ENCODE measurements around the gene UBA1. TPM values are rescaled to one million over a fixed set of nuclear protein-coding genes. Genes with fewer than 3 reads are reported as not detected.

Gene UBA1
- total and polyA plus RNA-seq, 2 of the 13 experiments (the other 11 are each of a cell fraction or from before 2014, with no cell fraction given): 93.3 to 129 TPM

DNA sequence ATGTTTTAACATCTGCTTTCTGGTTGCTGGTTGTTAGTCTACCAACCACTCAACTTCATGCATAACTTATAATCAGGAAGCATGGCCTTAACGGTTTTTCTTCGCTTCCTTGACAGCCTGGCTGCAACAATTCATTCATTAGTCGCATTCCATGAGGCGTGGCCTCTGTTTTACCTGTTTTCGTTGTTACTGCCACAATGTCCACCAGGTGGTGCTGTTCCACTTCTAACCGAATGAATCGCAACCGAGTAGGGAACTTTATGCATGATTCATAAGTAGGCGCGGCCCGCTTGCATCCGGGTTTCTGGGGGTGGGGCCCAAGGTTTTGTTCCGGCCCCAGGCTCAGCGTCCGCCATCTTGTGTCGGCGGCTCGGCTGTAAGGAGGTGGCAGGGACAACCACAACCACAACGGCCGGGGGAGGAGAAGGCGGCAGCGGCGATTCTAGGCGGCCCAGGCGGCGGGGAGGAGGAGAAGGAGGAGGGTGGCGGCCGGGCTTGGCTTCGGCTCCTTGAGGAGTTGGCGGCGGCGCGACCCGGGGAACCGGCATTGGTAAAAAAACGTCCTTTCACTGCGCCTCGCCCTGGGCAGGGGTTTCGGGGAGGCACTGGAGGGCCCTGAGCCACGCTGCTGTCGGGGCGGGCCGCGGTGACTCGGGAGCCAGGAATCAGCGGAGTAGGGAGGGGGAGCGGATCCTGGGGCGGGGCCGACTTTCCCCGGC is at the start of gene UBA1 (continued):
- TF ChIP-seq, protein P1, sequence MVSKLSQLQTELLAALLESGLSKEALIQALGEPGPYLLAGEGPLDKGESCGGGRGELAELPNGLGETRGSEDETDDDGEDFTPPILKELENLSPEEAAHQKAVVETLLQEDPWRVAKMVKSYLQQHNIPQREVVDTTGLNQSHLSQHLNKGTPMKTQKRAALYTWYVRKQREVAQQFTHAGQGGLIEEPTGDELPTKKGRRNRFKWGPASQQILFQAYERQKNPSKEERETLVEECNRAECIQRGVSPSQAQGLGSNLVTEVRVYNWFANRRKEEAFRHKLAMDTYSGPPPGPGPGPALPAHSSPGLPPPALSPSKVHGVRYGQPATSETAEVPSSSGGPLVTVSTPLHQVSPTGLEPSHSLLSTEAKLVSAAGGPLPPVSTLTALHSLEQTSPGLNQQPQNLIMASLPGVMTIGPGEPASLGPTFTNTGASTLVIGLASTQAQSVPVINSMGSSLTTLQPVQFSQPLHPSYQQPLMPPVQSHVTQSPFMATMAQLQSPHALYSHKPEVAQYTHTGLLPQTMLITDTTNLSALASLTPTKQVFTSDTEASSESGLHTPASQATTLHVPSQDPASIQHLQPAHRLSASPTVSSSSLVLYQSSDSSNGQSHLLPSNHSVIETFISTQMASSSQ (IDR thresholded peaks at IDR 0.05; ENCODE audit: low read depth): no peak
- TF ChIP-seq, protein P1 (CRISPR knock-in tag; IDR thresholded peaks at IDR 0.05; ENCODE audit: borderline replicate concordance): no peak; the same call in 1 of the 2 replicates
- TF ChIP-seq CHD2 (IDR thresholded peaks at IDR 0.05; ENCODE audit: low read depth, low read length) (no peak), ZSCAN31 (CRISPR knock-in tag; IDR thresholded peaks at IDR 0.05; ENCODE audit: low read depth) (no peak), MAFG (CRISPR knock-in tag; IDR thresholded peaks at IDR 0.05) (no peak), CAMTA2 (CRISPR knock-in tag; IDR thresholded peaks at IDR 0.05; ENCODE audit: borderline replicate concordance) (no peak), FOXP1 (IDR thresholded peaks at IDR 0.05) (no peak), FOXP1 (CRISPR knock-in tag; IDR thresholded peaks at IDR 0.05) (no peak), ZFP36L1 (CRISPR knock-in tag; IDR thresholded peaks at IDR 0.05) (no peak), ZZZ3 (CRISPR knock-in tag; IDR thresholded peaks at IDR 0.05; ENCODE audit: borderline replicate concordance) (no peak), ZNF3 (CRISPR knock-in tag; IDR thresholded peaks at IDR 0.05) (no peak), SMC3 (IDR thresholded peaks at IDR 0.05; ENCODE audit: low read length) (peak; percentile 86), FOSL1 (CRISPR knock-in tag; IDR thresholded peaks at IDR 0.05; ENCODE audit: borderline replicate concordance) (no peak)
- TF ChIP-seq, protein P2, sequence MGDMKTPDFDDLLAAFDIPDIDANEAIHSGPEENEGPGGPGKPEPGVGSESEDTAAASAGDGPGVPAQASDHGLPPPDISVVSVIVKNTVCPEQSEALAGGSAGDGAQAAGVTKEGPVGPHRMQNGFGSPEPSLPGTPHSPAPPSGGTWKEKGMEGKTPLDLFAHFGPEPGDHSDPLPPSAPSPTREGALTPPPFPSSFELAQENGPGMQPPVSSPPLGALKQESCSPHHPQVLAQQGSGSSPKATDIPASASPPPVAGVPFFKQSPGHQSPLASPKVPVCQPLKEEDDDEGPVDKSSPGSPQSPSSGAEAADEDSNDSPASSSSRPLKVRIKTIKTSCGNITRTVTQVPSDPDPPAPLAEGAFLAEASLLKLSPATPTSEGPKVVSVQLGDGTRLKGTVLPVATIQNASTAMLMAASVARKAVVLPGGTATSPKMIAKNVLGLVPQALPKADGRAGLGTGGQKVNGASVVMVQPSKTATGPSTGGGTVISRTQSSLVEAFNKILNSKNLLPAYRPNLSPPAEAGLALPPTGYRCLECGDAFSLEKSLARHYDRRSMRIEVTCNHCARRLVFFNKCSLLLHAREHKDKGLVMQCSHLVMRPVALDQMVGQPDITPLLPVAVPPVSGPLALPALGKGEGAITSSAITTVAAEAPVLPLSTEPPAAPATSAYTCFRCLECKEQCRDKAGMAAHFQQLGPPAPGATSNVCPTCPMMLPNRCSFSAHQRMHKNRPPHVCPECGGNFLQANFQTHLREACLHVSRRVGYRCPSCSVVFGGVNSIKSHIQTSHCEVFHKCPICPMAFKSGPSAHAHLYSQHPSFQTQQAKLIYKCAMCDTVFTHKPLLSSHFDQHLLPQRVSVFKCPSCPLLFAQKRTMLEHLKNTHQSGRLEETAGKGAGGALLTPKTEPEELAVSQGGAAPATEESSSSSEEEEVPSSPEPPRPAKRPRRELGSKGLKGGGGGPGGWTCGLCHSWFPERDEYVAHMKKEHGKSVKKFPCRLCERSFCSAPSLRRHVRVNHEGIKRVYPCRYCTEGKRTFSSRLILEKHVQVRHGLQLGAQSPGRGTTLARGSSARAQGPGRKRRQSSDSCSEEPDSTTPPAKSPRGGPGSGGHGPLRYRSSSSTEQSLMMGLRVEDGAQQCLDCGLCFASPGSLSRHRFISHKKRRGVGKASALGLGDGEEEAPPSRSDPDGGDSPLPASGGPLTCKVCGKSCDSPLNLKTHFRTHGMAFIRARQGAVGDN (CRISPR knock-in tag; IDR thresholded peaks at IDR 0.05): peak; percentile 76
- TF ChIP-seq, protein P3, sequence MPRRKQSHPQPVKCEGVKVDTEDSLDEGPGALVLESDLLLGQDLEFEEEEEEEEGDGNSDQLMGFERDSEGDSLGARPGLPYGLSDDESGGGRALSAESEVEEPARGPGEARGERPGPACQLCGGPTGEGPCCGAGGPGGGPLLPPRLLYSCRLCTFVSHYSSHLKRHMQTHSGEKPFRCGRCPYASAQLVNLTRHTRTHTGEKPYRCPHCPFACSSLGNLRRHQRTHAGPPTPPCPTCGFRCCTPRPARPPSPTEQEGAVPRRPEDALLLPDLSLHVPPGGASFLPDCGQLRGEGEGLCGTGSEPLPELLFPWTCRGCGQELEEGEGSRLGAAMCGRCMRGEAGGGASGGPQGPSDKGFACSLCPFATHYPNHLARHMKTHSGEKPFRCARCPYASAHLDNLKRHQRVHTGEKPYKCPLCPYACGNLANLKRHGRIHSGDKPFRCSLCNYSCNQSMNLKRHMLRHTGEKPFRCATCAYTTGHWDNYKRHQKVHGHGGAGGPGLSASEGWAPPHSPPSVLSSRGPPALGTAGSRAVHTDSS (CRISPR knock-in tag; conservative IDR thresholded peaks at IDR 0.05): no peak
- TF ChIP-seq, protein P4, sequence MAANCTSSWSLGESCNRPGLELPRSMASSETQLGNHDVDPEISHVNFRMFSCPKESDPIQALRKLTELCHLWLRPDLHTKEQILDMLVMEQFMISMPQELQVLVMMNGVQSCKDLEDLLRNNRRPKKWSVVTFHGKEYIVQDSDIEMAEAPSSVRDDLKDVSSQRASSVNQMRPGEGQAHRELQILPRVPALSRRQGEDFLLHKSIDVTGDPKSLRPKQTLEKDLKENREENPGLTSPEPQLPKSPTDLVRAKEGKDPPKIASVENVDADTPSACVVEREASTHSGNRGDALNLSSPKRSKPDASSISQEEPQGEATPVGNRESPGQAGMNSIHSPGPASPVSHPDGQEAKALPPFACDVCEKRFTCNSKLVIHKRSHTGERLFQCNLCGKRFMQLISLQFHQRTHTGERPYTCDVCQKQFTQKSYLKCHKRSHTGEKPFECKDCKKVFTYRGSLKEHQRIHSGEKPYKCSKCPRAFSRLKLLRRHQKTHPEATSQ (CRISPR knock-in tag; IDR thresholded peaks at IDR 0.05; ENCODE audit: borderline replicate concordance): no peak
- TF ChIP-seq, protein P5, sequence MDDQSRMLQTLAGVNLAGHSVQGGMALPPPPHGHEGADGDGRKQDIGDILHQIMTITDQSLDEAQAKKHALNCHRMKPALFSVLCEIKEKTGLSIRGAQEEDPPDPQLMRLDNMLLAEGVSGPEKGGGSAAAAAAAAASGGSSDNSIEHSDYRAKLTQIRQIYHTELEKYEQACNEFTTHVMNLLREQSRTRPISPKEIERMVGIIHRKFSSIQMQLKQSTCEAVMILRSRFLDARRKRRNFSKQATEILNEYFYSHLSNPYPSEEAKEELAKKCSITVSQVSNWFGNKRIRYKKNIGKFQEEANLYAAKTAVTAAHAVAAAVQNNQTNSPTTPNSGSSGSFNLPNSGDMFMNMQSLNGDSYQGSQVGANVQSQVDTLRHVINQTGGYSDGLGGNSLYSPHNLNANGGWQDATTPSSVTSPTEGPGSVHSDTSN (CRISPR knock-in tag; IDR thresholded peaks at IDR 0.05; ENCODE audit: borderline replicate concordance): no peak
